Measurements from ENCODE around the gene MICAL2. TPM values are rescaled to one million over a fixed set of nuclear protein-coding genes. Genes with fewer than 3 reads are reported as not detected.

The MICAL2 gene
- total RNA-seq, 1 donor from 2014 or later = 21.7 TPM

- Mint-ChIP-seq H3K27me3 (ENCODE audit: unreplicated experiment) (no peaks in the 10 kb centered on the region), H3K9me3 (ENCODE audit: unreplicated experiment) (no peaks in the 10 kb centered on the region), H3K27ac (ENCODE audit: unreplicated experiment) (no peak overlapping the region), H3K36me3 (ENCODE audit: low read depth, unreplicated experiment) (no peaks in the 10 kb centered on the region), H3K4me1 (ENCODE audit: unreplicated experiment) (no peaks in the 10 kb centered on the region), H3K4me3 (ENCODE audit: unreplicated experiment) (no peak overlapping the region)
- no peak for DNase-seq (ENCODE audit: low spot score)
- TF ChIP-seq CTCF (IDR thresholded peaks at IDR 0.05; ENCODE audit: unreplicated experiment) = no peak
Observed at GRCh38 chr11:12312132-12312531, 201.7 kb downstream of the MICAL2 start.

Small RNA genes within 50 kb of the gene (microRNA-seq; reads per million reads assigned to microRNA genes)
- not detected for gene MIR6124 (ENCODE audit: unreplicated experiment)

Other genes starting within 250 kb of the MICAL2 start
- gene DKK3, start 102.0 kb upstream of the MICAL2 start, total RNA-seq (ENCODE audit: unreplicated experiment) = 8.4 TPM